CD4-positive, alpha-beta T cell treated with Interleukin-17A for 4 hours (primary cell): ENCODE measurements around the gene LOX.
"Not testable (repeated sequence)": the region's sequence is repeated elsewhere in the genome, so short reads cannot be mapped to it uniquely, and the experiment has no call there.

Experiments used
- DNase-seq: peaks from one replicate; pipeline ENCODE4 v3.0.0-alpha.2; 2020; ENCODE audit warnings: mixed read lengths

Gene LOX

DNA sequence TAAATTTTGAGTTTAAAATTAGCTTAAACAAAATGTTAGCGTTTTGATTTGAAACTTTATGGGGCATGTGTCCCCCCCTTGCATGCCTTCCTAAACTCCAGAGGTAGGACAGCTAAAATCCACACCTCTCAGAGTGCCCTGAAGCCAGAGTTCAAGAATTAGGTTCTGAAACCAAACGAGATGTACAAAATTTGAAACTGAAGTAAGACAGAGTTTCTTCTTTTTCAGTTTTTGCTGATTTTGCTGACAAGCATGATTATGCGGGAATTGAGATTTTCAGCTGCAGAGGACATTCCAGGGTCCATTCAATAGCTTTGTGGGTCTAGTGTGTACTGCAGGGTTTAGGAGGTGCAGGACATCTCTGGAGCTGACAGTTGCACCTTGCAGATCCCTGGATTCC, 17.1 kb upstream of the LOX start:
- no peak for DNase-seq

DNA sequence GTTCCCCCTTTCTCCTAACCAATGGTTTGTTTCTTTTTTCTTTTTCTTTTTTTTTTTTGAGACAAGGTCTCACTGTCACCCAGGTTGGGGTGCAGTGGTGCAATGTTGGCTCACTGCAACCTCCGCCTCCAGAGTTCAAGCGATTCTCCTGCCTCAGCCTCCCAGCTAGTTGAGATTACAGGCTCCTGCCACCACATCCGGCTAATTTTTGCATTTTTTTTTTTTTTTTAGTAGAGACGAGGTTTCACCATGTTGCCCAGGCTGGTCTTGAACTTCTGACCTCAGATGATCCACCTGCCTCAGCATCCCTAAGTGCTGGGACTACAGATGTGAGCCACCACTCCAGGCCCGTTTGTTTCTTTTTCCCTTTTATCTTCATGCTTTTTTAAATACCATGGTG, 16.2 kb upstream of the LOX start:
- DNase-seq, result not testable (repeated sequence)

DNA sequence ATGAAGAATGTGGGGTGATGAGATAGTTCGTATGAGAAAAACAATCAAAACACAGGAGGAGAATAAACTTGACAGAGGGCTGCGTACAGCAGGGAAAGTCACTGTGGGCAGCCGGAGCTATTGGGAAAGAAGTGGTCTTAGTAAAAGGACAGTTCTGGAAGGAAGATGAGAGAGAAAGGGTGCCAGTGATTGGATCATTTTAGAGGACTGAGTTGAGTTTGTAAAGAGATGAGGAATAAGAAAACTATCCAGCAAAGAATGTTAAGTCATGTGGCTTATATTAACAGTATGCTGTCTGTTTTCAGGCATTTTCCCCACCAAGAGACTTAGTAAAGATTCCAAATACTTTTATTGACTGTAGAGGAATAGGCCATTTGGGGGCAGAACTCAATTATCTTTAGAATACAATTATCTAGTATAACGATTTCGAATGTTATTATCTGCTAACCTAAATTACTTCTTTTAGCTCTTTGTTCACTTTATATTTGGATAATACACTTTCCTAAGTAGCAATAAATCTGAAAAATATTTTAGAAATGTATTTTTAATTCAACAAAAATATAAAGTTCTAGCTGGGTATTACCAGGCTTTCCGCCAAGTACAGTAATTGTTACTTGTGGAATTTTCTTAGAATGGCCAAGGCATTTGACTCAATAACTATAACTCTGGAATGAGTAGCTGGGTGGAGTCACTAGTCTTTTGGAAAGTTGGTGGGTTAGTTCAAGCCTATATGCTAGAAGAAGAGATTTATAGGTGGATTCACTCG, 15.5 kb upstream of the LOX start:
- DNase-seq, result no peak

DNA sequence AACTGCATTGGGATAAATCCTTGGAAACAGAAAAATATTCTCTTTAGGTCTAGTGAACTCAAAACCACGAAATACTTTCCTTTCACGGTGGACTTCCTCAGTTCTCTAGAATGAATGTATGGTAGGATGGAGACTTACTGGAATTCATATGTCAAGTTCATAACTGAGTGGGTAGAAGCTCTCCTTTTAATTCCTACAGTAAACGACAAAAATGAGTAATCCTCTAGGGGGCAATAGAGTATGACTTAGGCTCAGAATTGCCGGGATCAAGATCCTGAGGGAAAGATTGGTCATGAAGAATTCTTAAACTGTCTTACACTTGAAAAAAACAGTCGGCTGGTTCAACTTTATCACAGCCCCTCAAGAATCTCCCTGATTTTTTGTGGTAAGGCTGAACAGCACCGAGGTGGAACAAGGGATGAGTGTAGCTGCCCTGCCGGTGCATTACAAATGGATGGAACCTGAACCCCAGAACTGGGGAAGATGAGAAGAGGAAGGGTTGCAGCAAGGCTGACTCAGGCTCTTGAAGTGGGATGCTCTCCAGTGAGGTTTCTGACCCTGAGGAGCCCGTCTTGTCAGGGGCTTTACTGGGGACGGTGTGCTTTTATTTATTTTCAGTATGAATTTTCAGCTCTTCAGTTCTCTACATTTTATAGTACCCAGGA, 14.0 kb upstream of the LOX start:
- DNase-seq, result no peak

DNA sequence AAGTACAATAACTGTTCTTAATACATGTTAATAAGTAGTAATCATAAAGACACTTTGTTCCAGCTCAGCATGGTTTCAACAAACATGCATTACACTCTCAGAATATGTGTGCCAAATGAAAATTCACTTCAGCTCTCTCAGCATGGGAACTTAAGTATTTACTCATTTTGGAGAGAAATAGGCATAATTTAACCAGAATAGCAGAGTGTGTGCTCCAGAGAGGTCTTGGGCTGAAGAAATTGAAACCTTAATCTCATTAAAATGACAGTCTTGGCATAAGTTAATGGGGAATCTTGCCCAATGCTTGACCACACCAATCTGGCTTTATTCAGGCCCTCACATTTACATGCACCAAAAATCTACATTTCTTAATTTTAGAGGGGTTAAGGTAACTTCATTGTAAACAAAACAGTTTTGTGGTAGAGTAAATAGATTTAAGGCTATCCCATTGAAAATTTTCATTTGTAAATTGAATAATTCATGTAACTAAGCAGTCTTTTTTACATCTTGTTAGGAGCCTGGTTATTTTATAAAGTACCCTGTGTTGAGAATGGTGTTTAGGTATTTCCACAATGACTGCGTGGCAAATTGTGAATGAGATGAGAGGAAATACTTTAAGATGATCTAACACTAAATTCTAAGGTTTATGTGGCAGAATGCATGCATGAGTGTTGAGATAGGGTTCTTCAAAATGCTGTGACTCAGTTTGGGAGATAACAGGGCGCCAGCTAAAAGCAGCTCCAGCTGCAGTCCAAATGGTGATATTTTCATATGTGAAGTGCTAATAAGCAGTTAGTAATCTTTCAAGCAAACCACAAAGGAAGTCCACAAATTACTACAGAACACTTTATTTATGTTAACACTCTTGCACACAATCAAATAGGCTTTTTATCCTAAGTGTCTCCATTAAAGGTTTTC, 11.3 kb upstream of the LOX start:
- DNase-seq, result no peak

DNA sequence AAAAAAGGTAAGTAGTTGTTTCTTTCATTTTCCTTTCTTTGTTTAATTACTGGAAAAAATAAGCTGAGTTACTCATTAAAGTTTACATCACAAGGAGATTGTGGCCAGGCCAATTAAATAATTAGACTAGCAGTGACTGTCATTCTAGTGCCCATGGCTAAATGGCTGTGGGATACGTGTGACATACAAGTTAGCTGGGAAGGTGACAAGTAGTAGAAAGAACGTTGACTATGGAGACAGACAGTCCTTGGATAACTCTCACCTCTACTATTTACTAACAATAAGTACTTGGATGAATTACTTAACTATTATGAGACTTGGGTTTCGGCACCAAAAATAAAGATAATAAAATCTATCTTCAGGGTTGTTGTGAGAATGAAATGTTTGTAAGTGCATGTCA, 7.0 kb upstream of the LOX start:
- DNase-seq, result no peak

DNA sequence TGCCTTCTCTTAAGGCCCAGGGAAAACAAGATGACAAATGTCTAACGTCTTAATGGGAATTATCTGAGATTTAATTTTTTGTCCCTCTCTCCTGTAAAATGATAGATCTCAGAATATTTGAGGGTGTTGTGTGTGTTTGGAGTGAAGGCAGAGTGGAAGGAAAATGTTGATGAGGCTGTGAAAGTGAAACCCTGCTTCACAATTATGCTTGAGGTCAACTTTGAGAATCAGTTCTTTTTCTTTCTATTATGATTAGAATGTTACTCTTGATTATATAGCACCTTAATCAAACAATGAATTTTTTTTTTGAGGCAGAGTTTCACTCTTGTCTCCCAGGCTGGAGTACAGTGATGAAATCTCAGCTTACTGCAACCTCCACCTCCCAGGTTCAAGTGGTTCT, 5.5 kb upstream of the LOX start:
- no peak for DNase-seq

DNA sequence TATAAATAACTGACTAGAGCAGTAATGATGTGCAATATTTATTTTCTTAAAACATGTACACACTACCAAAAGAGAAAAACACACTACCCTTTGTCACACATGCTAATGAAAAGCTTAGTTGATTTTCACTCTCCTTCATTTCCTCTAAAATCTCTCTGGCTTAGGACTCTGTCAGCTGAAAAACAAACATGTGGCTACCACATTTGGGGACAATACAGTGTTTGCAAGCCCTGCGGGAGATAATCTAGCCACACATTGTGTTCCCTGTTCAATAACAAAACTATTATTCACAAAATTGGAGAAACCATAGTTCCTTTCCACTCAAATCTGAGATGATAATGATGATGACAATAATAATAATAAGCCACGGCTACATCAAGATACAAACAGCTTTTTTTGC, 3.5 kb upstream of the LOX start:
- no peak for DNase-seq

DNA sequence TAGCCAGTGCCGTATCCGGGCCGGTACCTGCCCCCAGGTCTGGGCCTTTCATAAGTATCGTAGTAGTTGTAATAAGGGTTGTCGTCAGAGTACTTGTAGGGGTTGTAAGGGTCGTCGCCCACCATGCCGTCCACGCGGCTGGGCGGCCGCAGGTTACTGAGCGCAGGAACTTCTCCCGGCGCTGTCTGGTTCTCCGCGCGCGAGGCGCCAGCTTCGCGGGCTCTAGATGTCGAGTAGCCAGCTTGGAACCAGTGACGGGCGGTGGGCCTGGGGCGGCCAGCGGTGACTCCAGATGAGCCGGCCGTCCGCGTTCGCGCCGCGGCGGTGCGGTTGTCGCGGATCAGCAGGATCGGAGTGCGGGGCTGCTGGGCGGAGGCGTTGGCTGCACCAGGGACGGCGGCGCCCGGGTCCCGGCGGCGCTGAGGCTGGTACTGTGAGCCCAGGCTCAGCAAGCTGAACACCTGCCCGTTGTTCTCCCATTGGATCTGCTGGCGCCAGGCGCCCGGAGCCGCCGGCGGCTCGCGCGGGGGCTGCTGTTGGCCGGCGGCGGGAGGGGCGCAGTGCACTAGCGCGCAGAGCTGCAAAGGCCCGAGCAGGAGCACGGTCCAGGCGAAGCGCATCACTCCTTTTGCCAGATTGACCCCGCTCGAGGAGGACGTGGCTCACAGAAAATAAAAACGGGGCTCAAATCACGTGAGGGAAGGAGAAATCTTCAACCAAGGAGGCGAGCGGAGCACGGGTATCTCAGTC, 518 bp downstream of the LOX start:
- DNase-seq, result no peak

DNA sequence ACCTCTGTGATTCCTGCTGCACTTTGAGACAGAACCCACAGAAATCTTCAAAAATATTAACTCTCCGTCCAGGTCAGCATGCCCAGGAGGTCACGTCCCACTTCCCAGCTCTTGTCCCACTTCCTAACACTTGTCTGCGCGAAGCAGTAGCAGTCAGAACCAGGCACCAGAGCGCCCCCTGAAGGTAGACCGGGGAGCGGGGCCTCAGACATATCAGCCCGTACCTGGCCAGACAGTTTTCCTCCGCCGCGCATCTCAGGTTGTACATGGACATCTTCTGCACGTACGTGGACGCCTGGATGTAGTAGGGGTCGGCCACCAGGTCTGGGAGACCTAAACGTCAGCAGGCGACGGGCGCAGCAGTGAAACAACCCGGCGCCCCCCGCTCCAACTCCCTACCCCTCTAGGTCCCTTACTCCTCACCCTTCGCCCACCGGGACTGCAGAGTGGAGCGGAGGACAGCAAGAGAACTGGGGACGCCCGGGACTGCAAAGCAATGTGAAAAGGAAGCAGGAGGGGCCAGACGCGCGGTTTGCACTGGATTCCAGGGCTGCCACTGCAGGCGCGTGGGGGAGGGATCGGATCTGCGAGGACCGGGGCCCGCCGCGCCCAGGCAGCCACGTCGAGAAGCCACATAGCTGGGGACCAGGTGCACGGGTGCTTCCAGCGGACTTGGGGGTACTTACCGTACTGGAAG, 1.2 kb downstream of the LOX start:
- no peak for DNase-seq

DNA sequence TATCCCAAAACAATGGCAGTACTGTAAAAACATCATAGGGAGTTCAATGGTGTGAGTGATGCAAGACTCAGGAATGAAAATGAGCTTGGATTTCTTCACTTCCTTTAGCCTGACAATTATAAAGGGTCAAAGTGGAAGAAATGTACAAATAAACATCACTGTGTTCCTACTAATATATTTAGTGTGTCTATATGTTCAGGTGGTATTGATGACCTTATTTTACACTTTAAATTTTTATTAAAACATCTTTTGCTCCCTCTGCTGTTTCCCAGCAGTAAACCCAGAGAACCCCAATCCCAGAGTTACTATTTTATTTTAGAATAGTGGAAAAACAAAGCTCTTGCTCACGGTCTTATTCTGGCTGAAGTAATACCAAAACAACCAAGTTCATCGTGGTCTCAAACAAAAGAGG, 2.0 kb downstream of the LOX start:
- DNase-seq, result no peak

DNA sequence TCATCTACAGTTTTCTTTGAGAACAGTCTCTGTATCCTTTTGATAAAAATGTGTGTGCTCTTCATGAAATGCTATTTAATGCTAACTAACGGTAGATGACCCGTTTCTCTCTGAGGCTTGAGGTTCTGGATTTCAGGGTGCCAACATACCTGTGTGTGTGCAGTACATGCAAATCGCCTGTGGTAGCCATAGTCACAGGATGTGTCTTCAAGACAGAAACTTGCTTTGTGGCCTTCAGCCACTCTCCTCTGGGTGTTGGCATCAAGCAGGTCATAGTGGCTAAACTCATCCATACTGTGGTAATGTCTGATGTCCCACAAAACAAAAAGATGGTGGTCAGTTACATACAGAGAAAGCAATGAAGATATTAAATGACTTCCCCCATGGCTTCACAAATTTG, 4.2 kb downstream of the LOX start:
- DNase-seq, result no peak

DNA sequence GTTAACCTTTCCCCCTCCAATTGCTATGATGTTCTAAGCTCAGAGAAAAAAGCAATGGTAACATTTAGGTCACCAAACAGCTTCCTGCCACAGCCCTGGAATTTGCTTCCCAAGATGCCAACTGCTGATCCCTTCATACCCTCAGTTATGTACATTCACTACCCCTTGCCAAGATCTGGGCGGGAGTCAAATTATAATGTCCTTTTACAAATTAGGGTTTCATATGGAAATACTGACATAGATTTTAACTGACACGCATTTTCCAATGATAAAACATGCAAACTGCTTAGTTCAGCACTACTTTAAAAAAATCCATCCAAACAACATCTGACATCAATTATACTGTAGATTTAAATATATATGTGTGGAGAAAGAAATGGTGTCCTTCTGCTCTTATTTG, 5.0 kb downstream of the LOX start:
- DNase-seq, result no peak

DNA sequence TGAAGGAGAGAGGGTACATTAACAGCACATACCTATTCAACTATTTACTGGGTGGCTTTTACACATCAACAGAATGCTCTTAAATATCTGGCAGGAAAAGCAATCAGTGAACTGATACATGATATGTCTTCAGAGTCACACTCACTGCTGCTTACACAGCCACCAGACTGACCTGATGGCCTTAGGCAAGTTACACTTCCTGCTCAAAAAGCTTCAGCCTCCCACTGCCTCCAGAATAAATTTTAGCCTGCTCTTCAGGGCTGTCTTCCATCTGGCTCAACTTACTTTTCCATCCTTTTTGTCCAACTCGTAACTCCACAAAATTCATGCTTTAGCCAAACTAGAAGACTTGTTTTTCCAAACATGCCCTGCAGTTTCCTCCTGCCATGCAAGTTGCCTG, 10.7 kb downstream of the LOX start:
- no peak for DNase-seq

DNA sequence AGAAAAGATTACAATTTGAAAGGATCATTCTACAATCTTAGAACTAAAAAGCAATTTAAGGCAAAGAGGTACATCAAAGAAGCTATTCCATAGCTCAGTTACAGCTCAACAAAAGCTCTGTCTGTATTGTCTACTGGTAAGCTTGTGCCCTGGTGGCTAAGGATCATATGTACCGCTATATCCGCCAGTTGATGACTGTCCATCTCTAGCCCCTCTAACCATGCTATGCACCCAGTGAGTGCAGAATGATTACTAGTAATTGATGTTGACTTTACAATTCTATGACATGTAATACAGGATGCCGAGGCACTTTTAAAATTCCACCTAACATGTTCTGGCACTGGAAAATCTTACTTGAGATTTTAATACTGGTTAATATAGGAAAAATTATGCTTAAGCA, 13.1 kb downstream of the LOX start:
- no peak for DNase-seq

DNA sequence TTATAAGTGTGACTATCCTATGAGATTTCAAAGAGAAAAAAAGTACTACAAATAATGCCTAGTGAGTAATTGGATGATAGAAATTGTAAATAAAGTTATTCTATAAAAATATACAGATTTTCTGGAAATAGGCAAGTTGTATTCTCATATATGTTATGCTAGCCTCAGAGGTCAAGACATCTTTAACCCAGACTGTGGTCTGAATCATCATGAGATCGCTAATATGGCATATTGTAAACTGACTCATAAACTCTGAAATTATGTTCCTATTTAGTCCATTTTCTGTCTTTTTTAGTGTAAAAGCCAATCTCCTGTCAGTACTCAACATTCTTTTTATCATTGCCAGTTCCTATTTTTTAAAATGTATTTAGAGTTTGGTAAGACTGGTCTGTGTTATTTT, 14.2 kb downstream of the LOX start:
- DNase-seq, result no peak

DNA sequence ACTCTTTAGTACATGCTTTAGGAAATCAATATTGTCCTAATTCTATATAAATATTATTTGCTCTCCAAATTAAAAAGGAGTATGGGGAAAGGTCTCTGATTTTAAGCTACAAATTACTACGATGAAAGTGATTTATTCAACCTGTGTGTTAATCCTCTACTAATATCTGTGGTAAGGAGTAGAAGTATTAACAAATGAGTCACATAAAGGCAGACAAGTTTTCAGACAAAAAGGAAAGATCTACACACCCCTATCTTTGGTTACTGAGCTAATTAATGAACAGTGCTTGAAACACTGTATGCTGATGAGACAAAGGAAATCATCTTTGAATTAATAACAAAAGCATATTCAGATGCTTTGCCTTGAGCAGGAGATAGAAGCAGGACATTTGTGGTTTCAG, 15.9 kb downstream of the LOX start:
- no peak for DNase-seq

DNA sequence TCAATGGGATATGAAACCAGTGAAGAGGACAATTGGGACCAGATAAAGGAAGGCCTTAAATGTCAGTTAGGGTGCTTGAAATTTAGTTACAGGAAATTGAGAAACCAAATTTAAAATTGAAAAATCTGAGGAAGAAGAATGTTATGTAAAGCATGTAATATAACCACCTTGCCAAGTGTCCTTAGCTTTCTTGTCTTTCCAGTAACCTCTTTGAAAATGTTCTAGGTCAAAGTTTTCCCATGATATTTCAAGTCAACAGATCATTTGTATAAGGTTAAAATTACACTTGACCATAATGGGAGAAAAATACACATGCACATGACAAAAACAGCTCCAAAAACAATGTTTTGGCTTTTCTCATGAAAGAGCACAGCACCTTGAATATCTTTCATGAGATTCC, 21.1 kb downstream of the LOX start:
- no peak for DNase-seq

DNA sequence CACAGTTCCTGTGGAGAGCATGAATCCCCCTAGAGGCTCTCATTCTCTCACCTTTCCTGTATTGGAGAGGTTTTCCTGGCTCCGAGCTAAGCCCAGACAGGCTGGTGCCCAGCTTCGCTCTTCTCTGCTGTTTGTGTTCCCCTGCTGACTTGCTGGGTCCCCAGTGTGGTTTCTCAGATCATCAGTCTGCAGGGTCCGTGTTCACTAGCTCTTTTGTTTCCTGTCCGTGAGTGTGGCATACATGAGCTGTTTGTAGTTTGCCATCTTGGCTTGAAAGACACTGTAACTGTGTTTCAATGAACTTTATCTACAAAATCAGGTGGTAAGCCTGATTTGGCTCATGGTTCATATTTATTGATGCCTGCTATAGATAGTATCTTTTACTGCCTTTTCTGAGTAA, 23.8 kb downstream of the LOX start:
- no peak for DNase-seq

DNA sequence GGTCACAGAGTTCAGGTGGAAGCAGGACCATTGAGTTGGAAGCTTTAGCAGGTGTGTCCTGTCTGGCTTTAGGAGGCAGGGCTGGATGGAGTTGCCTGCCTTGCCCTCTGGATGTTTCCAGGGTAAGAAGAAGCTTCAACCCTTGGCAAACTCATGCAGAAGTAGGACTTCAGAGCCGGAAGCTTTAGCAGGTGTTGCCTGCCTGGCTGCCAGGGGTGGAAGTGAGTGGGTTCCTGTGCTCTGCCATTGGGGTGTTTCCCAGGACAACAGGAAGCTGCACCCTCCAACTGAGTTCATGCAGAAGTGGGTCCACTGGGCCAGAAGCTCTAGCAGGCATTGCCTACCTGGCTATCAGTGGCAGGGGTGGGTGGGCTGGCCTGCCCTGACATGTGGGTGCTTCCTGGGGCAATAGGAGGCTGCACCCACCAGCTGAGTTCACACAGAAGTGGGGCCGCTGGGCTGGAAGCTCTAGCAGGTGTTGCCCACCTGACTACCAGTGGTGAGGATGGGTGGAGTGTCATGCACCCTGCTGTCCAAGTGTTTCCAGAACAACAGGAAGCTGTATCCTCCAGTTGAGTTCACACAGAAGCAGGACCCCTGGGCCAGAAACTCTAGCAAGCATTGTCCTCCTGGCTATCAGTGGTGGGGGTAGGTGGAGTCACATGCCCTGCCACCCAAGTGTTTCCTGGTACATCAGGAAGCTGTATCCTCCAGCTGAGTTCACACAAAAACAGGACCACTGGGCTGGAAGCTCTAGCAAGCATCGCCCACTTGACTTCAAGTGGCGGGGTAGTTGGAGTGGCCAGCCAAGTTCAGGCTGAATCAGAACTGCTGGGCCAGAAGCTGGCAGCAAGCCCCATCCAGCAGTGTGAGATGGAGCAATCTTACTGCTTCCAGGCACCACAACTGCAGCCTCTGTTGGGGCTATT, 24.6 kb downstream of the LOX start:
- no peak for DNase-seq

DNA sequence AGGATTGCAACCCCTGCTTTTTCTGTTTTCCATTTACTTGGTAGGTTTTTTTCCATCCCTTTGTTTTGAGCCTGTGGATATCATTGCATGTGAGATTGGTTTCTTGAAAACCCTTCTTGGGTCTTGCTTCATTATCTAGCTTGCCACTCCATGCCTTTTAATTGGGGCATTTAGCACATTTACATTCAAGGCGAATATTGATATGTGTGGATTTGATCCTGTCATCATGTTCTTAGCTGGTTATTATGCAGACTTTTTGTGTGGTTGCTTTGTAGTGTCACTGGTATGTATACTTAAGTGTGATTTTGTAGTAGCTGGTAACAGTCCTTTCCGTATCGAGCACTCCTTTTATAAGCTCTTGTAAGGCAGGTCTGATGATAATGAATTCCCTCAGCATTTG, 26.5 kb downstream of the LOX start:
- no peak for DNase-seq
